NCI-H345 treated with DMSO at 0.1 percent for 48 hours (cell line): ENCODE measurements around the gene WDR38.
A peak's percentile ranks its signal among the peaks of the same experiment; 100 is the strongest.

ENCODE experiments used
- DNase-seq: peaks from one replicate; lab custom pipeline; 2025; ENCODE audit not compliant: unreplicated experiment; lab: John Stamatoyannopoulos, UW

WDR38 gene

GRCh38 chr9:124852829-124853531, at the start of gene WDR38:
Gene WDR38 (plus strand): TSS chr9:124853460. CDS start chr9:124853532, 72 bp downstream.
- peak; percentile 49 for DNase-seq

- DNase-seq: no peak
Measured at GRCh38 chr9:124803911-124804310, 49.3 kb upstream of the WDR38 start.

DNA sequence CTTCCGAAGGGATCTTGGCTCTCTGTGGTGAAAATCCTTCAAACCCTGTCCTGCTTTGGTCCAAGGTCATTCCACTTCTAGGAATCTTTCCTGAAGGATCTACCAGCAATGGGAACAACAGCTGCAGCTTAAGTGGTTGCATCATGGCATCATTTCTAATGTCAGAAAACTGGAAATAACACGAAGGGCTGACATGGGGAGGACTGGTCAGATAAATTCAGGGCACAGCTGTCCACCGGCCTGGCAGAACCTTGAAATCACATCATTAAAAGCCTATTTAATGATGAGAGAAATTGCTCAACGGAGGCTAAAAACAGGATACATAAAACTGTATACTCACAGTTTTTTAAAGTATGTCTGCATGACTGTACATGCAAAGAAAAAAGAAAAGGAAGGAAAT, 48.1 kb upstream of the WDR38 start:
- DNase-seq: no peak

DNA sequence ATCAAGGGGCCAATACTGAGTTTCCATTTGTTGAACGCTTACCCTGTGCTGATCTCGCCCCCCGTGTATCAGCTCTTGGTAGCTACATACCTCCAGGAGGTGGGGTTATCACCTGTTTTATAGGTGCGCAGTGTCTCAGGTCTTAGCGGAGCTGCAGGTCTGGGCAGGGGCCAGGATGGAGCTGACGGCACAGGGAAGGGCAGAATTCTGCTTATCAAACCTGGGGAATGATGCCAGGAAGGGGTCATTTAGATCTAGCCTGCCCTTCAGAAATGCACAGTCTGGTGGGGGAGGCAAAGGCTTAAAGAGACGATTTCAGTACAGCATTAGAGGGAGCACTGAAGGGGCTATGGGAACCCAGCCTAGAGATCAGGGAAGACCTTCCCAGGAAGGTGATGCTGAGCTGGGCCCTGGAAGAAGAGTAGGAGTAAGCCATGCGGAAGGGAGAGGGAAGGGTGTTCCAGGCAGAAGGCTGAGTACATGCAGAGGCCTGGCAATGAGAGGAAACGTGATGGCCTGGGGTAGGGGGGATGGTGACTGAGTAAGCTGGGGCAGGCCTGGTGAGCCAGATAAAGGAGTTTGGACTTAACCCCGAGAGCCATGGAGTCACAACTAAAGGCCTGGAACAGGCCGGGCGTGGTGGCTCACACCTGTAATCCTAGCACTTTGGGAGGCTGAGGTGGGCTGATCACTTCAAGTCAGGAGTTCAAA, 44.9 kb upstream of the WDR38 start:
- no peak for DNase-seq

DNA sequence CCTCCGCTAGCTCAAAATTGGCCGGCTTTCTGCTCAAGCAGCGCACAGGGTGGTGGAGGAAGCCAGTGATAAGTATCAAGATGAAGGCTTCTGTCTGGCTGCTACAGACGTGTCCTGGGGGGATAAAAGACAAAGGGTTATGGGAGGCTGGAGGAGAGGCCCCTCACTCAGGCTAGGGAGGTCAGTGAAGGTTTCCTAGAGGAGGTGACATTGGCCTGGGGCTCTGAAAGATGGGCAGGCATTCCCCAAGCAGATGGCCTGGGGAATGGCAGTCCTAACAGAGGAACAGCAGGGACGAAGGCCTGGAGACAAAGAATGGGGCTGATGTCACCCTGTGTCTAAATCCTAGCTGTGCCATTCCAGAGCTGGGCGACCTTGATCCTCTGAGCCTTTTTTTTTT, 44.0 kb upstream of the WDR38 start:
- DNase-seq: no peak

DNA sequence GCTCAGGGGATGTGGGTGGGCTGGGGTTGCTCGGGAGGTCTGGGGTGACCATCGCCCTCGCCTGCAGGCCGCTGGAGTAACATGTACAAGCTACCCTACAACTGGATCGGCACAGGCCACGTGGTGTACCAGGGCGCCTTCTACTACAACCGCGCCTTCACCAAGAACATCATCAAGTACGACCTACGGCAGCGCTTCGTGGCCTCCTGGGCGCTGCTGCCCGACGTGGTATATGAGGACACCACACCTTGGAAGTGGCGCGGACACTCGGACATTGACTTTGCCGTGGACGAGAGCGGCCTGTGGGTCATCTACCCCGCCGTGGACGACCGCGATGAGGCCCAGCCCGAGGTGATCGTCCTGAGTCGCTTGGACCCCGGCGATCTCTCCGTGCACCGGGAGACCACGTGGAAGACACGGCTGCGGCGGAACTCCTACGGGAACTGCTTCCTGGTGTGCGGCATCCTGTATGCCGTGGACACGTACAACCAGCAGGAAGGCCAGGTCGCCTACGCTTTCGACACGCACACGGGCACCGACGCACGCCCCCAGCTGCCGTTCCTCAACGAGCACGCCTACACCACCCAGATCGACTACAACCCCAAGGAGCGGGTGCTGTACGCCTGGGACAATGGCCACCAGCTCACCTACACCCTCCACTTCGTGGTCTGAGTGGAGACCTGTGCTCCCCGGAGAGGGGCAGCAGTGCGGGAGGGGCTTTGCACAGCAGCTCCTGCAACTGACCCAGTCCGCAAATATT, 43.3 kb upstream of the WDR38 start:
- DNase-seq: no peak

- no peak for DNase-seq
Measured at GRCh38 chr9:124810663-124811355, 42.5 kb upstream of the WDR38 start.

DNA sequence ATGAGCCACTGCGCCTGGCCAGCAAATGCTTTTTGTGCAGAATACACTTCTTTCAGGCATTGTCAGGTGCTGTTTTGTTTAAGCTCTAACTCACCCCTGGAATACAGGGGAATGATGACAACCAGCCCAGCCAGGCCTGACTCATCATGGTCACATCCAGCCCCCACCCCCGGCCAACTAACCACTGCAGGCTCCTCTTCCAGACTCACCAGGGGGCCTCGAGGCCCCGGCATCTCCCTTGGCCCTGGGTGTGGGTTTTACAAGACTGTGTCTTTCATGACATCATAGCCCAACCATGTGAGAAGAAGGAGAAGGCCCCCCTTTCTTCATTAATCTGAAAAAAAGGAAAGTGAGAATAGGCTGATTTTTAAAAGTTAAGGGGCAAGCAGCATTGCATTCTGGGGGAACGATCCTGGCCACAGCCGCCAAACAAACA, 40.8 kb upstream of the WDR38 start:
- DNase-seq: no peak

- no peak for DNase-seq
Measured at GRCh38 chr9:124813041-124813440, 40.2 kb upstream of the WDR38 start.

- no peak for DNase-seq
Measured at GRCh38 chr9:124813501-124814163, 39.6 kb upstream of the WDR38 start.

DNA sequence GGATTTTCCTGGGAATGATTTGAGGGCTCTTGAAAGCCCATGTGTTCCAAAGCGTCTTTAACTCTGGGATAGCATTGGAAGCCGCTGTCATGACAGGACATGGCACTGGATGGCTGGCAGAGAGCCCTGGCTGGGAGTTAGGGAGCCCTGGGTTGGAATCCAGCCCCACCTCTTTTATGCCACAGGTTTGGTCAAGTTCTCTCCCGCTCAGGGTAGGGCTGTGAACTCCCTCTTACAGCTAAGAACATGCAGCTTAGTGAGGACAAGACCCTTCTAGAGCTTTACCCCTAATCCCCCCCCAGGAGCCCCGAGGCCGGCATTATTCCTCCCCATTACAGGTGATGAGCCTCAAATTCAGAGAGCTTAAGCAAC, 39.1 kb upstream of the WDR38 start:
- DNase-seq: no peak

DNA sequence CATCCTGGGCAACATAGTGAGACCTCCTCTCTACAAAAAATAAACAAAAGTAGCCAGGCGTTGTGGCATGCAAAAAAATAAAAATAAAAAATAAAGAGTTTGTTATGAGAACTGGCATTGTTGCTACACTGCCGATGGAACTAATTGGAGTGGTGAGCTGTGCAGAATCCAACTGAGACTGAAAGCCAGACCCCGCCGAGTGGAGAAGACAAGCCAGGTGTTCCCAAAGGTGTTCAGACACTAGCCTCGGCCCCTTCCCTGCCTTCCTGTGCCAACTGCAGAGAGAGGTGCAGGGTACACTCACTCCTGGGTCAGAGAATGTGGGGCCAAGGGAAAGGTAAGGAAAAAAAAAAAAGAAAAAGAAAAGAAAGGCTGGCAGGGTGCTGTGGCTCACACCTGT, 37.7 kb upstream of the WDR38 start:
- DNase-seq: no peak

DNA sequence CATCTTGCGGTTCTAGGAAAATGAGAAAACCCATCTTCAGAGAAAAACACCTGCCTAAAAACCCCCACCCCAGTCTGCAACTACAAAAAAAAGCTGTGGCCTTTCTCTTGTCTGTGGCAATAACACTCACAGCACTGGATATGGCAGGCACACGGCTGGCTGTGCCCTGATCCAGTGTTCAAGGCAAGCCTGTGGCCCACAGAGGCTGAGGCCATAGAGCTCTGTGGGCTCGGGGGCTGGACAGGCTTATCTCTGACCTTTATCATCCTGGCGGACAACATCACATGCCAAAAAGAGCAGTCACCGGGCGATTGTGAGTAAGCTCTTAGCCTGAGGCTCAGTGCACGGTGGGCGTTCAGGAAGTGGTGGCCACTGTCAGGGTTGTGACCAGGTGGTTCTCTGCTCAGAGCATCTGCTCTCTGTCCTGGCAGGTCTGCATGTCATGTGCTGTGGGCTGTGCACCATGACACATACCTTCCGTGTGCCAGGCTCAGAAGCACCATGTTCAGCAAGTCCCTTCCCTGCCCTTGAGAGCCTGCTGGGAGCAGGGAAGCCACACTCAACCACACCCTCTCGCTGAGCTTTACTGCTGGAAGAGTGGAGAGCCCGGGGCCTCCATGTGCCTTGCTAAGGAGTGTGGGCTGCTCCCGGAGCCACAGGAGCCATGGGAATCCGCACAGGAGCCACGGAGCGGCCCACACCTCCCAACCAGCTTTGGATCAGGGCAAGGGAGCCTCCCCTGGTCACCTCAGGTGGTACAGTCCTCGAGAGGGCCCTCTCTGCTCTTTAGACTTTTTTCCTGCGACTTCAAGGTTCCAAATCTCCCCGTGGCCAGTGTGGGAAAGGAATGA, 34.6 kb upstream of the WDR38 start:
- no peak for DNase-seq

GRCh38 chr9:124820698-124821623, 32.3 kb upstream of the WDR38 start:
- DNase-seq: no peak

DNA sequence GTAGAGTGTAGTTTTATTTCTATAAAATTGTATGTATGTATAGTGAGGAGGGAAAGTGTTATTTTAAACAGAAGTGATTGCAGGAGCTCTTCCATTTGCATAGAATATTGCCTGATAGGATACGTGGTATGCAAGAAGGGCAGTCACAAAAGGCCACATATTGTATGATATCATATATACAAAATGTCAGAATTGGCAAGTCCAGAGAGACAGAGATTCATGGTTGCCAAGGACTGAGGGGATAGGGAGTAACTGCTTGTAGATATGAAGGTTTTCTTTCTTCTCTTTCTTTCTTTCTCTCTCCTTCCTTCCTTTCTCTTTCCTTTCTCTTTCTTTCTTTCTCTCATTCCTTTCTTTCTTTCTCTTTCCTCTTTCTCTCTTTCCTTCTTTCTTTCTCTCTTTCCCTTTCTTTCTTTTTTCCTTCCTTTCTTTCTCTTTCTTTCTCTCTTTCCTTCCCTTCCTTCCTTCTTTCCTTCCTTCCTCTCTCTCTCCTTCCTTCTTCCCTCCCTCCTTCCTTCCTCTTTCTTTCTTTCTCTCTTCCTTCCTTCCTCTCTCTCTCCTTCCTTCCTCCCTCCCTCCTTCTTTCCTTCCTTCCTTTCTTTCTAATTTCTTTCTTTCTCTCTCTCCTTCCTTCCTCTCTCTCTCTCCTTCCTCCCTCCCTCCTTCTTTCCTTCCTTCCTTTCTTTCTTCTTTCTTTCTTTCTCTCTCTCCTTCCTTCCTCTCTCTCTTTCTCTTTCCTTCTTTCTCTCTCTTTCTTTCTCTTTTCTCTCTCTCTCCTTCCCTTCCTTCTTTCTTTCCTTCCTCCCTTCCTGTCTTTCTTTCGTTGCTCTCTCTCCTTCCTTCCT, 24.5 kb upstream of the WDR38 start:
- no peak for DNase-seq

GRCh38 chr9:124829334-124829669, 24.0 kb upstream of the WDR38 start:
- DNase-seq: no peak

GRCh38 chr9:124830593-124830992, 22.7 kb upstream of the WDR38 start:
- no peak for DNase-seq
